HG02623 (cell line): Measurements from ENCODE around the gene PCDHA13.
"Not testable (repeated sequence)": the region's sequence is repeated elsewhere in the genome, so short reads cannot be mapped to it uniquely, and the experiment has no call there.

Experiments used
- ATAC-seq: cut with Tn5 transposase; IDR thresholded peaks from one replicate; pipeline ENCODE4 v1.9.1; 2021; ENCODE audit warnings: moderate library complexity; ENCODE audit not compliant: unreplicated experiment

Gene PCDHA13

GRCh38 chr5:140869555-140869886 lies 12.4 kb upstream of the PCDHA13 start:
- no peak for ATAC-seq

GRCh38 chr5:140870221-140871201 lies 11.4 kb upstream of the PCDHA13 start:
- no peak for ATAC-seq

- ATAC-seq = no peak
Observed at GRCh38 chr5:140875085-140876065, 6.5 kb upstream of the PCDHA13 start, which contains the start of gene PCDHA12. Gene PCDHA12, plus strand, starts transcription at chr5:140875308. Its CDS starts 165 bp downstream, at chr5:140875473.

GRCh38 chr5:140876541-140877261 lies 5.2 kb upstream of the PCDHA13 start:
- ATAC-seq = not testable (repeated sequence)

GRCh38 chr5:140877262-140877581 lies 4.7 kb upstream of the PCDHA13 start:
- no peak for ATAC-seq

GRCh38 chr5:140882591-140882899 lies 621 bp downstream of the PCDHA13 start:
- ATAC-seq = no peak

GRCh38 chr5:140883373-140883772 lies 1.4 kb downstream of the PCDHA13 start:
- no peak for ATAC-seq

- no peak for ATAC-seq
Observed at GRCh38 chr5:140883927-140884697, 2.2 kb downstream of the PCDHA13 start.

GRCh38 chr5:140916325-140916724 lies 34.4 kb downstream of the PCDHA13 start:
- ATAC-seq = no peak

GRCh38 chr5:140923601-140924000 lies 41.7 kb downstream of the PCDHA13 start:
- ATAC-seq = no peak

GRCh38 chr5:140925806-140926442 lies 44.0 kb downstream of the PCDHA13 start, which contains the start of gene PCDHAC1:
Gene PCDHAC1, plus strand, starts transcription at chr5:140926299. Its CDS starts 594 bp downstream, at chr5:140926893.
- ATAC-seq = no peak

- no peak for ATAC-seq
Observed at GRCh38 chr5:140926443-140927227, 44.7 kb downstream of the PCDHA13 start.

- no peak for ATAC-seq
Observed at GRCh38 chr5:140927228-140927573, 45.3 kb downstream of the PCDHA13 start.
